HPDE6-E6E7 (cell line): ENCODE measurements around the gene CYB561D1.

Experiments
- DNase-seq: peaks from one replicate; pipeline ENCODE4 v3.0.0; 2011; ENCODE audit warnings: missing footprints; ENCODE audit errors: extremely low spot score

The CYB561D1 gene

GRCh38 chr1:109500941-109501381, 7.1 kb downstream of the CYB561D1 start:
- DNase-seq, result no peak

- DNase-seq, result no peak
Measured at GRCh38 chr1:109501644-109502363, 7.9 kb downstream of the CYB561D1 start.

- no peak for DNase-seq
Measured at GRCh38 chr1:109502364-109502851, 8.5 kb downstream of the CYB561D1 start.

GRCh38 chr1:109503935-109504334, 10.0 kb downstream of the CYB561D1 start:
- DNase-seq, result no peak

- DNase-seq, result no peak
Measured at GRCh38 chr1:109504974-109505373, 11.1 kb downstream of the CYB561D1 start.

- no peak for DNase-seq
Measured at GRCh38 chr1:109508001-109508872, 14.3 kb downstream of the CYB561D1 start.

- DNase-seq, result no peak
Measured at GRCh38 chr1:109508873-109509175, 14.9 kb downstream of the CYB561D1 start.

- peak; percentile 47 for DNase-seq
Measured at GRCh38 chr1:109509176-109510134, 15.6 kb downstream of the CYB561D1 start, which contains the start of gene AMIGO1. AMIGO1 (minus strand) TSS chr1:109509727; CDS start chr1:109508912, 815 bp downstream.

GRCh38 chr1:109513110-109513710, 19.3 kb downstream of the CYB561D1 start:
- no peak for DNase-seq

GRCh38 chr1:109514846-109515245, 21.0 kb downstream of the CYB561D1 start:
- no peak for DNase-seq

GRCh38 chr1:109516872-109517271, 23.0 kb downstream of the CYB561D1 start:
- no peak for DNase-seq

GRCh38 chr1:109517337-109517736, 23.4 kb downstream of the CYB561D1 start:
- no peak for DNase-seq

- DNase-seq, result no peak
Measured at GRCh38 chr1:109521002-109521951, 27.4 kb downstream of the CYB561D1 start.

- DNase-seq, result no peak
Measured at GRCh38 chr1:109522026-109522425, 28.1 kb downstream of the CYB561D1 start.

GRCh38 chr1:109523706-109524105, 29.8 kb downstream of the CYB561D1 start:
- no peak for DNase-seq

GRCh38 chr1:109527098-109527811, 33.4 kb downstream of the CYB561D1 start:
- no peak for DNase-seq

- DNase-seq, result no peak
Measured at GRCh38 chr1:109527846-109528695, 34.2 kb downstream of the CYB561D1 start.

GRCh38 chr1:109528712-109529111, 34.8 kb downstream of the CYB561D1 start:
- DNase-seq, result no peak
